ENCODE measurements around the gene LMF1.

- no peak for TF ChIP-seq POLR2A (IDR thresholded peaks at IDR 0.05; ENCODE audit: low read depth, low read length)
- no peak for TF ChIP-seq POLR2AphosphoS5 (IDR thresholded peaks at IDR 0.05; ENCODE audit: low read depth, low read length)
- TF ChIP-seq TAF1 (IDR thresholded peaks at IDR 0.05; ENCODE audit: low read depth, low read length), result no peak
Measured at GRCh38 chr16:985646-986400, 15.0 kb upstream of the LMF1 start.

Data from GM12891 (cell line).